ENCODE results near the gene RPL36A. TPM values are rescaled to one million over a fixed set of nuclear protein-coding genes. Genes with fewer than 3 reads are reported as not detected.

Gene RPL36A
- total and polyA plus RNA-seq, 10 of the 15 experiments (the other 5 are each of a cell fraction or from before 2014, with no cell fraction given) = 425 to 4,528 (median 3,270) TPM

GRCh38 chrX:101419489-101419888 is 28.7 kb downstream of the RPL36A start:
- Histone ChIP-seq H3K4me3 (no peak overlapping the region), H2AFZ (ENCODE audit: control insufficient read depth, low read depth, low read length) (no peak overlapping the region), H3K36me3 (ENCODE audit: control insufficient read depth in 2 of 2, insufficient read depth in 2 of 2, low read length in 1 of 2) (no peaks in the 10 kb centered on the region), H3K27me3 (replicated peaks in 1 of 2; ENCODE audit: control insufficient read depth in 2 of 2, insufficient read depth in 2 of 2, low read length in 1 of 2) (no peaks in the 10 kb centered on the region), H3K79me2 (ENCODE audit: control insufficient read depth, insufficient read depth, low read length) (no peaks in the 10 kb centered on the region), H3K9me3 (replicated peaks; ENCODE audit: control insufficient read depth, insufficient read depth, low read length) (no peaks in the 10 kb centered on the region), H3K4me2 (ENCODE audit: control insufficient read depth, insufficient read depth) (no peak overlapping the region), H3K9ac (ENCODE audit: control insufficient read depth, insufficient read depth, low read length) (no peak overlapping the region), H3K4me1 (ENCODE audit: control insufficient read depth, insufficient read depth, low read length) (peaks cover 10% of the 10 kb centered on the region), H4K20me1 (ENCODE audit: control insufficient read depth, insufficient read depth) (no peaks in the 10 kb centered on the region), H3K27ac (ENCODE audit: control insufficient read depth, insufficient read depth) (no peak overlapping the region)
- ChIA-PET RAD21 (ENCODE audit: unreplicated experiment) (no interaction called here), SMC1A (ENCODE audit: uncharacterized antibody, unreplicated experiment) (interaction anchor here (1.5 kb wide), 1 partner anchor 9 kb away, joined by 4 read pairs; no protein-coding TSS in a partner anchor), POLR2A (no interaction called here), CTCF (interaction anchor here (0.9 to 3.9 kb wide), 3 partner anchors 42 to 1447 kb away, joined by 3 to 13 read pairs (median 5); no protein-coding TSS in a partner anchor)
- no peak for FAIRE-seq
- no peak for TF ChIP-seq IKZF2 (IDR thresholded peaks at IDR 0.05)
- TF ChIP-seq, protein P1, sequence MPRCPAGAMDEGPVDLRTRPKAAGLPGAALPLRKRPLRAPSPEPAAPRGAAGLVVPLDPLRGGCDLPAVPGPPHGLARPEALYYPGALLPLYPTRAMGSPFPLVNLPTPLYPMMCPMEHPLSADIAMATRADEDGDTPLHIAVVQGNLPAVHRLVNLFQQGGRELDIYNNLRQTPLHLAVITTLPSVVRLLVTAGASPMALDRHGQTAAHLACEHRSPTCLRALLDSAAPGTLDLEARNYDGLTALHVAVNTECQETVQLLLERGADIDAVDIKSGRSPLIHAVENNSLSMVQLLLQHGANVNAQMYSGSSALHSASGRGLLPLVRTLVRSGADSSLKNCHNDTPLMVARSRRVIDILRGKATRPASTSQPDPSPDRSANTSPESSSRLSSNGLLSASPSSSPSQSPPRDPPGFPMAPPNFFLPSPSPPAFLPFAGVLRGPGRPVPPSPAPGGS (IDR thresholded peaks at IDR 0.05; ENCODE audit: borderline replicate concordance, insufficient read depth, low read depth, low read length, poor library complexity, severe bottlenecking) = no peak
- no peak for TF ChIP-seq E2F8 (IDR thresholded peaks at IDR 0.05; ENCODE audit: low read depth, partially characterized antibody)
- TF ChIP-seq ZBTB4 (CRISPR knock-in tag; IDR thresholded peaks at IDR 0.05) = no peak
- TF ChIP-seq, protein P2, sequence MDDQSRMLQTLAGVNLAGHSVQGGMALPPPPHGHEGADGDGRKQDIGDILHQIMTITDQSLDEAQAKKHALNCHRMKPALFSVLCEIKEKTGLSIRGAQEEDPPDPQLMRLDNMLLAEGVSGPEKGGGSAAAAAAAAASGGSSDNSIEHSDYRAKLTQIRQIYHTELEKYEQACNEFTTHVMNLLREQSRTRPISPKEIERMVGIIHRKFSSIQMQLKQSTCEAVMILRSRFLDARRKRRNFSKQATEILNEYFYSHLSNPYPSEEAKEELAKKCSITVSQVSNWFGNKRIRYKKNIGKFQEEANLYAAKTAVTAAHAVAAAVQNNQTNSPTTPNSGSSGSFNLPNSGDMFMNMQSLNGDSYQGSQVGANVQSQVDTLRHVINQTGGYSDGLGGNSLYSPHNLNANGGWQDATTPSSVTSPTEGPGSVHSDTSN (IDR thresholded peaks at IDR 0.05; ENCODE audit: insufficient replicate concordance, low read depth, low read length) = no peak
- TF ChIP-seq CREM (IDR thresholded peaks at IDR 0.05; ENCODE audit: low read depth) = no peak
- TF ChIP-seq ATF3 (IDR thresholded peaks at IDR 0.05; ENCODE audit: borderline replicate concordance, extremely low read depth, low read depth, low read length) = no peak
- 51% methylated on average over 2 of the region's 2 CpGs for WGBS (ENCODE audit: insufficient coverage, insufficient replicate concordance, low lambda C conversion rate, missing lambda C conversion rate)
- ATAC-seq = no peak
- intact Hi-C loops (cut with micrococcal nuclease; ENCODE audit: unreplicated experiment) = loop anchor here (5.0 kb wide), 2 partner anchors 178 to 198 kb away; partner anchors contain the start of gene ARMCX6
- in situ Hi-C loops (cut with MboI) = loop anchor here (5.0 kb wide), 2 partner anchors 173 to 378 kb away; no protein-coding TSS in a partner anchor
- DNase-seq (ENCODE audit: low read depth, low spot score) = no peak
- BruUV-seq (replicated peaks) = no TSS peak

All from GM12878 (cell line).